ENCODE measurements around the gene SLC30A2. TPM values are rescaled to one million over a fixed set of nuclear protein-coding genes. Genes with fewer than 3 reads are reported as not detected.

SLC30A2 gene
- total RNA-seq, 1 donor from 2014 or later: not detected

GRCh38 chr1:26037904-26038303 lies 8.0 kb downstream of the SLC30A2 start:
- Mint-ChIP-seq H3K9me3 (no peaks in the 10 kb centered on the region), H3K27ac (ENCODE audit: unreplicated experiment) (peak overlapping the region; percentile 50), H3K4me1 (peaks cover 20% of the 10 kb centered on the region), H3K27me3 (ENCODE audit: low read depth) (peaks cover 10% of the 10 kb centered on the region), H3K36me3 (ENCODE audit: low read depth) (no peaks in the 10 kb centered on the region), H3K4me3 (peak overlapping the region; percentile 67)
- TF ChIP-seq CTCF (conservative IDR thresholded peaks at IDR 0.05): no peak
- no peak for DNase-seq (ENCODE audit: low read depth, low spot score)

GRCh38 chr1:26036756-26037281 lies 9.1 kb downstream of the SLC30A2 start:
- no peaks in the 10 kb centered on the region for H3K36me3 Mint-ChIP-seq (ENCODE audit: low read depth)
- H3K4me1 Mint-ChIP-seq: peaks cover 29% of the 10 kb centered on the region
- peaks cover 2% of the 10 kb centered on the region for H3K27me3 Mint-ChIP-seq (ENCODE audit: low read depth)
- H3K9me3 Mint-ChIP-seq: no peaks in the 10 kb centered on the region
- DNase-seq (ENCODE audit: low read depth, low spot score): no peak
- peak overlapping the region; percentile 31 for H3K4me3 Mint-ChIP-seq
- no peak for TF ChIP-seq CTCF (conservative IDR thresholded peaks at IDR 0.05)
- H3K27ac Mint-ChIP-seq (ENCODE audit: unreplicated experiment): no peak overlapping the region

- Mint-ChIP-seq H3K27ac (ENCODE audit: unreplicated experiment) (peak overlapping the region; percentile 96), H3K4me1 (peaks cover 29% of the 10 kb centered on the region), H3K9me3 (no peaks in the 10 kb centered on the region), H3K4me3 (peak overlapping the region; percentile 97), H3K27me3 (ENCODE audit: low read depth) (peaks cover 2% of the 10 kb centered on the region), H3K36me3 (ENCODE audit: low read depth) (no peaks in the 10 kb centered on the region)
- peak; percentile 94 for DNase-seq (ENCODE audit: low read depth, low spot score)
- TF ChIP-seq CTCF (conservative IDR thresholded peaks at IDR 0.05): peak; percentile 99
These were observed 9.8 kb downstream of the SLC30A2 start for GRCh38 chr1:26035959-26036755.

GRCh38 chr1:26035203-26035958 lies 10.5 kb downstream of the SLC30A2 start:
- Mint-ChIP-seq H3K27ac (ENCODE audit: unreplicated experiment) (peak overlapping the region; percentile 96), H3K4me3 (peak overlapping the region; percentile 97), H3K36me3 (ENCODE audit: low read depth) (no peaks in the 10 kb centered on the region), H3K9me3 (no peaks in the 10 kb centered on the region), H3K27me3 (ENCODE audit: low read depth) (peaks cover 2% of the 10 kb centered on the region), H3K4me1 (peaks cover 37% of the 10 kb centered on the region)
- peak; percentile 92 for DNase-seq (ENCODE audit: low read depth, low spot score)
- TF ChIP-seq CTCF (conservative IDR thresholded peaks at IDR 0.05): no peak

- H3K27me3 Mint-ChIP-seq (ENCODE audit: low read depth): peaks cover 2% of the 10 kb centered on the region
- no peak for DNase-seq (ENCODE audit: low read depth, low spot score)
- H3K4me3 Mint-ChIP-seq: peak overlapping the region; percentile 97
- H3K27ac Mint-ChIP-seq (ENCODE audit: unreplicated experiment): no peak overlapping the region
- peaks cover 41% of the 10 kb centered on the region for H3K4me1 Mint-ChIP-seq
- H3K36me3 Mint-ChIP-seq (ENCODE audit: low read depth): no peaks in the 10 kb centered on the region
- no peak for TF ChIP-seq CTCF (conservative IDR thresholded peaks at IDR 0.05)
- H3K9me3 Mint-ChIP-seq: no peaks in the 10 kb centered on the region
These were observed 11.3 kb downstream of the SLC30A2 start for GRCh38 chr1:26034504-26035202.
